NCI-H1417 (cell line): Measurements from ENCODE around the gene KDM5B.
"Not testable (repeated sequence)": the region's sequence is repeated elsewhere in the genome, so short reads cannot be mapped to it uniquely, and the experiment has no call there.

ENCODE experiments used
- DNase-seq, 3 experiments: peaks; one replicate each; lab custom pipeline; 2025; lab: John Stamatoyannopoulos, UW

The KDM5B gene

GRCh38 chr1:202807926-202808757 is at the start of gene KDM5B:
KDM5B (minus strand) TSS chr1:202808421; CDS start chr1:202808305, 116 bp downstream.
- peak; percentile 81 to 92 (median 84) for DNase-seq

DNA sequence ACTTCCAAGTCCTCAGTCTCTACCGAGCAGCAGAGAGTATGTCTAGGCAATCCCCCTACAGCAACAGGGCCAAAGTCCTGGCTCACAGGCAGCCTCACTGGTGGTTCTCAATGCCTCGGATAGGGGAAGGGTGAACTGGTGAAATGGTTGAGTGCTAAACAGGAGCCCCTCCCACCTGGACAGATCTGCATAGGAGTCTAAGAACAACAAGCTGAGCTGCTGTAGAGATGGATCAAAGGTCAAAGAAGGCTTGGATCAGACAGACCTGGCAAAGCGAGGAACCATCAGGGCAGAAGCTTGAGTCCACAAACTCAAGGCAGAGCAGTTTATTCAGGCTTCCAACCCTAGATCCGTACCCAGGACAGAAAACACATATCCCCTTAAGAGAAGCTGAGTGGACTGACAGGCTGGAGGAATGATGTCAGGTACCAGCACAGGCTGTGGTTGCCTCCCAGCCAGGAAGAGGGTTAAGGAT is 49.0 kb upstream of the KDM5B start:
- DNase-seq = no peak

DNA sequence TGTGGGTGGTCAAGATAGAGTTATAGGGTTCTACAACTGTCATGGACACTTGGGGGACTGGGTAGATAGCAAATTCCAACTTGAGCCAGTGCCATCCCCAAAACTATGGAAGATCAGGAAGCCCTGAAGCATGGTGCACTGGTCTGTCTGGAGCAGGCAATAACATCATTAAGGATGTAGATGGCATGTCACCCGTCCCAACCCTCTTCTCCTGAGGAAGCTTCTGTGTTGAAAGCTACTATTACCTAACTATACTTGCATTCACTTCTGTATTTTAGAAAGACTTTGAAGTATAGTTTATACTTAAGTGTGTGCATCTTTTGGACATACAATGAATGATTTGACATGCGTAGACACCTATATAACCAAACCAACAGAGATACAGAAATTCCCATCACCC is 47.8 kb upstream of the KDM5B start:
- no peak for DNase-seq

DNA sequence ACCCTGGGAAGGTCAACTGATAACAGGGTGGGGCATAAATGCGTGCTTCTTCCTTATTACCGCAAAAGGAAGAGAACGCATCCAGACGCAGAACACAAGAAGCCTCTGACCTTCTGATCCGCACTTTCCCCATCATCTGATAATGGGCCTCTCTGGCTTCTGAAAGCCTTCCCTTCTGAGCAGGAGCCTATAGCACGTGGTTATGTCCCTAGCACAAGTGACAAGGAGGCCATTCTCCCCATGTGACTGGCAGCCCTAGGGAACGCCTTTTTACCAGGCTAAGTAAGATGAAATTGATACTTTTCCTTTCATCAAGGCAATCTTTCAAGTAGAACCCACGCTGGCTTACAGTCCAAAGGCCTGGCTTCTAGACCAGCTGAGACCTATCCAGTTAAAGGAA is 46.6 kb upstream of the KDM5B start:
- DNase-seq = no peak

DNA sequence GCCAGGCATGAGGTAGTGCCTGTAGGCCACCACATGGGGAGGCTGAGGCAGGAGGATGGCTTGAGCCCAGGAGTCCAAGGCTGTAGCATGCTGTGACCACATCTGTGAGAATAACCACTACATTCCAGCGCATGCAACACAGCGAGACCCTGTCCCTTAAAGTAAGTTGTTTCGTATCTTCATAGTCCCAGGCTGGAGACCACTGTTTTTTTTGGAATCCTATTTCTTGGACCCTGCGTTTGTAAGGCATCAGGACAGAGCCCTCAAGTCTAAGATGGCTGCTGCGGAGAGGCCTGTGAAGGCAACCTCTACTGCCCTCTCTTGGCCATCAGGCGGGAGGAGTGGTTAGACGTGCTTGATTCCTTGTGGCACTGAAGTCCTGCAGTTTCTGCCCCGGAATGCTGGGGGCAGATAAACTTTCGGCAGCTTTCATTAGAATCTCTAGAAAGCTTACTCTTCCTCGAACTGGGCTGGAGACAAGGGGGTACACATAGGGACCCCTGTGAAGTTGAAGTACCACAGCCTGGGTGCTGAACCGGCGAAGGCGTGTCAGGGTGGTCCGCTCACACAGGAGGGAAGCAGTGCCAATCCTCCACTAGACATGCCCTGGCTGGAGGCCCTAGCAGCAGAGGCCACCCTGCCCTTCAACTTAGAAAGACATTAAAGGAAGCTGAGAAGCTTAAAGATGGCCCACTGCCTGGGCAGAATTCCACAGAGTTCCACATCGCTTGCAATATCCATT is 44.1 kb upstream of the KDM5B start:
- peak in 1 of 3 experiments; percentile 24 for DNase-seq

- no peak for DNase-seq
These were observed 42.6 kb upstream of the KDM5B start for GRCh38 chr1:202850593-202851362.

GRCh38 chr1:202848191-202848542 is 39.9 kb upstream of the KDM5B start:
- no peak for DNase-seq

DNA sequence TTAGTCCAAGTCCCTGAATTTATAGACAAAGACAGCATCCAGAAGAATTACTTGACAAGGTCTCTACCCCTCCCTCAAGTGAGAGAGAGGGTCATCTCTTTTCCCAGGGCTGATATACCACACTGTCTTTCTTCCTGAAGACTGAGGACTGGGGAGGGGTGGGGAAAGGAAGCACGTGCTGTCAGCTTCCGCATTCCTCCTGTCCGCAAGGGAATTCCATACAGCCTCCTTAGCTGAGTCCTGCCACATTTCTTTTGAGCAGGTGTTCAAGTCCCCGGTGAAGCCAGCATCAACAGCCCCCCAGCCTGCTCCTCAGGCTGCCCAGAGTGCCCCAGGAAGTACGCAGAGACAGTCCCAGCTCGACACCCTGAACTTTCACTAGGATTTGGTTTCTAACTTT is 36.7 kb upstream of the KDM5B start:
- no peak for DNase-seq

GRCh38 chr1:202844259-202844658 is 36.0 kb upstream of the KDM5B start:
- DNase-seq = no peak

DNA sequence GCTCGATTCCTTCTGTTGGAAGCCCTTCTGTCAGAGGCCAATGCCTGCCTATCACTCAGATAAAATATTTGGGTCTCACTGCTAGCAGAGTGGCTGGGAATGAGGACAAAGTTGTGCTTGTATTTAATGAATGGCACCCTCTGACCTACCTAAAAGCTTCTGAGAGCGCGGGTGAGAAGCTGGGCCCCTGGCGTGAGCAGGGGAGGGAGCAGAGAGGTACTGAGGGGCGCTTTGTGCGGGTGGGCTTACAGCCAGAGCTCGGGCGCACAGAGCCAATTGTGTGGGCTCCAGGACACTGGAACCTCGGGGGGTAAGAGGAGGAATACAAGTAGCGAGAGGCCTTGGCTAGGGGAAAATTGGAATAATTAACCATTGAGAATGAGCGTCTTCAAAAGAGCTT is 34.9 kb upstream of the KDM5B start:
- DNase-seq = no peak

DNA sequence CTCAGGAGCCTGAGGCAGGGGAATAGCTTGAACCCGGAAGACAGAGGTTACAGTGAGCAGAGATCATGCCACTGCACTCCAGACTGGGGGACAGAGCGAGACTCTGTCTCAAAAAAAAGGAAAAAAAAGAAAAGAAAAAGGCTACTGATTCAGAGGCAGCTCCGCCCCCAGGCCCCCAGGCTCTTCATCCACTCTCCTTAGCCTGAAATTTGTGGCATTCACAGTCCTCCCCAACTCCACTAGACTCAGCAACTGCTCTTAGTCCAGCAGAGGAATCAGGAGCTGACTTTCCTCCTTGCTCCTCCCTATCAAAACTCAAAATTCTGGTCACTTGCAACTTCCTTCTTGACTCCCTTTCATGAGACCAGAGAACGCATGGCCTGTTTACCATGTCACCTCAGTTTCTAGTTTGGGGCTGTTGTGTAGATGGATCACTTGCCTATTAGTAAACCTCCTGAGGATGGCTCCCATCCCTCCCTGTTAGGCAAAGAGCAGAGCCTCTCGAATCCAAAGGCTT is 29.6 kb upstream of the KDM5B start:
- no peak for DNase-seq

GRCh38 chr1:202836623-202837403 is 28.6 kb upstream of the KDM5B start:
- DNase-seq = no peak

GRCh38 chr1:202835548-202836072 is 27.4 kb upstream of the KDM5B start:
- DNase-seq = no peak

DNA sequence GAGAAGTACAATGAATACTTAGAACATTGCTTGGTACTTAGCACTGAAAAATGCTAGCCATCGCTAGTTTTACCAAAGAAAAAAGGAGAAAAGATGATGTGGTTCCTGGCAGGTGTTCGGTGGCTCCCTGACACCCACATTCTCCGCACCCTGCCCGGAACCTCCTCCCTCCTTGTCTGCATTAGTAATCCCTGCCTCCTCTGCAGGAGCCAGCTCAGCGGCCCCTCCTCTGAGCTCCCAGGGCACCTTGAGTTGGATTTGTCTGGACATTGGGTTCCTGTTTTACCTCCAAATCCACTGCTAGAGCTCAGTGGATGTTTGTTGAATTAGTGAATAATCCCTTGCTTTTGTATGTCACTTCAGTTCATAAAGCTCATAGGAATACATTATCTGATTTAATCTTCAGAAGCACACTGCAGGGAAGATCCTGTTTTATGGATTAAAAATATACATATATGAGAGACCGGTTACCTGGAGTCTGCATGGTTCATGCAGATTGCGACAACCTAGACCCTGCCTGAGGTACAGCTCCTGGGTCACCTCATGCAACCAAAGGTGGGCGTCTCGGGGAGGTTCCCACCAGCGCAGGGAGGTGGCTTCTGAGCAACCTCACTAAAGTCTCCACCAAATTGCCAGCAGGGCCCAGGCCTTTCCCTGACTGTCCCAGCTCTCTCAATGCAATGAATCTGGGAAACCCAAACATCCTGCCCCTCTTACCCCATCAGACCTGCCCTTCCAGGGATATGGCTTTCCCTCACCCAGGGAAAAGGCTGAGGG is 26.7 kb upstream of the KDM5B start:
- no peak for DNase-seq

- DNase-seq = no peak
These were observed 23.7 kb upstream of the KDM5B start for GRCh38 chr1:202831906-202832305.

DNA sequence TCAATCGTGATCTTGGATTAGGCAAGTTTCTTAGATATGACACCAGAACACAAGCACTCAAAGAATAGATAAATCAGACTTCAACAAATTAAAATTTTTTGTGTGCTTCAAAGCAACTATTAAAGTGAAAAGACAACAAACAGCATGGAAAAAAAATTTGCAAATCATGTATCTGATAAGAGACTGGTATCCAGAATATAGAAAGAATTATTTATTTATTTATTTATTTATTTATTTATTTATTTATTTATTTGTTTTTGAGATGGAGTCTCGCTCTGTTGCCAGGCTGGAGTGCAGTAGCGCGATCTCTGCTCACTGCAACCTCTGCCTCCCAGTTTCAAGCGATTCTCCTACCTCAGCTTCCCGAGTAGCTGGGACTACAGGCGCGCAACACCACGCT is 21.0 kb upstream of the KDM5B start:
- DNase-seq = not testable (repeated sequence)

GRCh38 chr1:202825748-202826147 is 17.5 kb upstream of the KDM5B start:
- DNase-seq = no peak

DNA sequence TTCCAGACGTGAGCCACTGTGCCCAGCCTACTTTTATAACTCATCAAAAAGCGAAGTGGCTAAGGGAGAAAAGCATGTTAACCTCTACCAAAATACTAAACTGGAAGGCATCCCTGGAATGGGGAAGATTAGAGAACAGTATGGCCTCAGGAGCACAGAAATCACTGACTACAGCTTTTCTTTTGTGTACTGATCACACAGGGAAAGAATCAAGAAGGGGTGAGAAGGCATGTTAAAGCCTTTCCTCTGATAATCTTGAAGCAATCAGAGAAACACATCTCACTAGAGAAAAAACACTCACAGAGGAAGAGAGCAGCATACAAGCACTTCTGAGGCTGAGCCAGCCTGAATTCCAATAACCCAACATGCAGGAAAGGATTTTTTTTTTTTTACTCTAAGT is 13.2 kb upstream of the KDM5B start:
- DNase-seq = no peak

- no peak for DNase-seq
These were observed 10.6 kb upstream of the KDM5B start for GRCh38 chr1:202818819-202819218.

GRCh38 chr1:202815120-202815519 is 6.9 kb upstream of the KDM5B start:
- DNase-seq = no peak
